ENCODE measurements around the gene AXDND1.

Gene AXDND1

DNA sequence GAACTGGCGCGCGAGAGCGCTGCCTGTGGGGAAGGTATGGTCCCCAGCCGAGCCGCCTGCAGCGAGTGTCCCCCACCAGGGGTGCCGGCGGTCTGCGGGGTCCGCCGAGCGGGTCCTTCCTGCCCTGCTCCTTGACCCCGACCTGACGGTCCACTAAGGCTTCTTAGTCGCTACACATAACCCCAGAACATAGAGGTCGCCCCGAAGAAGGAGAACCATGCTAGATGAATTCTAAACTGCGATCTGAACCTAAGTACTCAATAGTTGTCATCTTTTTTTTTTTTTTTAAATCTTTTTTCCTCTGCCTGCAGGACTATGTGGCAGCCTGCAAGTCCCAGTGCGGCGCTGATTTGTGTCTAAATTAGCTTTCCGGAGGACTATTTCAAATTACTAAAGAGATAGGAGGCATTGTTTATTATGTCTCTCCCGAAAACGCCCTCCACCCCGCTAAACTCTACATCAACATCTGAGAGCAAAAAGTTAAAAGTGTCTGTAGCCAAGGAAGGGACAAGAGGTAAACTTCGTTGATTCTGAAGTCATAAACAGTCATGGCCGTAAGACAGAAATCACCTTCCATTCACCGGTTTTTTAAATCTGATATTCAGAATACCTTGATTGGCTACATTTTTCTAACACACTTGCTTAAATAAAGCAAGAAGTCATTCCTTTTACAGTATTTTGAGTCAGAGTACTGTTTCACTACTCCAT lies 476 bp downstream of the AXDND1 start:
- H3K4me3 ChIP-seq (ENCODE audit: low read depth, low read length), result peak overlapping the region; percentile 81
- TF ChIP-seq, protein P1, sequence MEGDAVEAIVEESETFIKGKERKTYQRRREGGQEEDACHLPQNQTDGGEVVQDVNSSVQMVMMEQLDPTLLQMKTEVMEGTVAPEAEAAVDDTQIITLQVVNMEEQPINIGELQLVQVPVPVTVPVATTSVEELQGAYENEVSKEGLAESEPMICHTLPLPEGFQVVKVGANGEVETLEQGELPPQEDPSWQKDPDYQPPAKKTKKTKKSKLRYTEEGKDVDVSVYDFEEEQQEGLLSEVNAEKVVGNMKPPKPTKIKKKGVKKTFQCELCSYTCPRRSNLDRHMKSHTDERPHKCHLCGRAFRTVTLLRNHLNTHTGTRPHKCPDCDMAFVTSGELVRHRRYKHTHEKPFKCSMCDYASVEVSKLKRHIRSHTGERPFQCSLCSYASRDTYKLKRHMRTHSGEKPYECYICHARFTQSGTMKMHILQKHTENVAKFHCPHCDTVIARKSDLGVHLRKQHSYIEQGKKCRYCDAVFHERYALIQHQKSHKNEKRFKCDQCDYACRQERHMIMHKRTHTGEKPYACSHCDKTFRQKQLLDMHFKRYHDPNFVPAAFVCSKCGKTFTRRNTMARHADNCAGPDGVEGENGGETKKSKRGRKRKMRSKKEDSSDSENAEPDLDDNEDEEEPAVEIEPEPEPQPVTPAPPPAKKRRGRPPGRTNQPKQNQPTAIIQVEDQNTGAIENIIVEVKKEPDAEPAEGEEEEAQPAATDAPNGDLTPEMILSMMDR (IDR thresholded peaks at IDR 0.05; ENCODE audit: insufficient read depth, low read depth, low read length, missing control alignments), result no peak
- DNase-seq (ENCODE audit: low read depth), result no peak

DNA sequence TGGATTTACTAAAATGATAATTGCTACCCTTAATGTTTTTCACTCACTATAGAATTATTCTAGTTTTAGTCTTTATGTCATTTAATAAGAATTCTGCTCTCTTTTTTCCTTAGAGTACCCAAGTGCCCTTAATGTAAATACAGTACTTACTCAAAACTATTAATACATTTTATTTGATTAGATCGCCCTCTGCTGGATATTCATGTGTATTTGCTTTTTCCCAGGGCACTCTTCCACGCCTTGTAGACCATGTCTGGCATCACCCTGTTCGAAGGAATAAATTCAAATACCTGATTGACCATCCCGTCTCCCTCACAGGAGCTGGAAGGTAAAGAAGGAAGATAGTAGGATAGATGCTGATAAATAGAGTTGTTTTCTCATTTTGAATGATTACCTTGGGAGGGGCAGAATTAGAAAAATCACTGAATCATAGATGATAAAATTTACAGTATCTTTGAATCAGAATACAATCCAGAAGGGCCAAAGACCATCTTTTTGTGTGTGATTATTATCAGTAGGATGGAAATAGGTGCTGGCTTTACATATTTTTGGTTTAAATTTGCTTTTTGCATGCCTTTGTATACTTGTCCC lies 4.1 kb downstream of the AXDND1 start:
- H3K4me3 ChIP-seq (ENCODE audit: low read depth, low read length), result no peak overlapping the region
- peak; percentile 68 for DNase-seq (ENCODE audit: low read depth)
- TF ChIP-seq, protein P1 (IDR thresholded peaks at IDR 0.05; ENCODE audit: insufficient read depth, low read depth, low read length, missing control alignments), result peak; percentile 50

DNA sequence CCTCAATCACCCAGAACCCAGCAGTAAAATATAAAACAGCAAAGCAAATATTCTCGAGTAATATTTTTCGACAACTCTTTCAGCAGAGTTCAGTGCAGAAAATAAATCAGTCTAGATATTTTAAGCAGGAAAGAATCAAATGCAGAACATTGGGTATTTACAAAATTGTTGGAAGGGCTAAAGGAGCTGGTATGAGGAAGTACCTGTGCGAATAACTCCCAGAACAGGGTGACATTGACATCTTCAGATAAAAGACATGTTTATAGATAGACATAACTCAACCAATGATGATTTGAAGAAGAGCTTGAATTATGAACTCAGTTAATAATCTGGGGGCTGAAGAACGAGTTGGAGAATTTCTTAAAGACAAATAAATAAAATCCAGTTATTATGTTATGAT lies 6.4 kb downstream of the AXDND1 start:
- no peak overlapping the region for H3K4me3 ChIP-seq (ENCODE audit: low read depth, low read length)
- TF ChIP-seq, protein P1 (IDR thresholded peaks at IDR 0.05; ENCODE audit: insufficient read depth, low read depth, low read length, missing control alignments), result no peak
- DNase-seq (ENCODE audit: low read depth), result no peak

DNA sequence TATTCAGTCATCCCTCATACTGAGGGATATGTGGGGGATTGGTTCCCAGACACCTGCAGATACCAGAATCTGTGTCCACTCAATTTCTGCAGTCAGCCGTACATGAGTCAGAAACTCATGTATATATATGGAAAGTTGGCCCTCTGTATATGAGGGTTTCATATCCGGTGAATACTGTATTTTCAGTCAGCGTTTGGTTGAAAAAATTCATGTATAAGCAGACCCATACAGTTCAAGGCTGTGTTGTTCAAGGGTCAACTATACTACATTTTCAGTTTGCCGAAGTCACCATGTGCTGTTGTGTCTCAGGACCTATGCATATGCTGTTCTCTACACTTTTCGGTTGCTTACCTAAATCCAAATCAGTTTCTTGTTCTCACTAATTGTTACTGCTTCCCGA lies 10.5 kb downstream of the AXDND1 start:
- DNase-seq (ENCODE audit: low read depth), result peak; percentile 28
- no peak overlapping the region for H3K4me3 ChIP-seq (ENCODE audit: low read depth, low read length)
- TF ChIP-seq, protein P1 (IDR thresholded peaks at IDR 0.05; ENCODE audit: insufficient read depth, low read depth, low read length, missing control alignments), result no peak

DNA sequence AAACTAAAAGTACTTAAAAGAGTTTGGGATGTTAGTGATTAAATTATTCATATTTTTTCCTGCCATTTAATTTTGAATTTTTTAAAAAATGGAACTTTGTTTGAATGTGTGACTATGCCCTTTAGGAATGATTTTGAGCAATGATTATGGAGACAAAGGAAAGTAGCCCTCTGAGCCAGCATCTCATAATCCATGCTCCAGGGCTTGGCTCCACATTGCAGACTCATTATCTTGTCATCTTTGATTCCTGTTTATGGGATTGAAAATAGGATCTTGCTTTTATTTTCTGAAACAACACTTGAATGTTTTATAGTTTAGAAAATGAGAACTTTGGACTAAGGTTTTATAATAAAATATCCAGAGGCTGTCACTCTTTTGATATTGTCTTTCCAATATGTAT lies 14.5 kb downstream of the AXDND1 start:
- H3K4me3 ChIP-seq (ENCODE audit: low read depth, low read length), result no peak overlapping the region
- TF ChIP-seq, protein P1 (IDR thresholded peaks at IDR 0.05; ENCODE audit: insufficient read depth, low read depth, low read length, missing control alignments), result no peak
- no peak for DNase-seq (ENCODE audit: low read depth)

DNA sequence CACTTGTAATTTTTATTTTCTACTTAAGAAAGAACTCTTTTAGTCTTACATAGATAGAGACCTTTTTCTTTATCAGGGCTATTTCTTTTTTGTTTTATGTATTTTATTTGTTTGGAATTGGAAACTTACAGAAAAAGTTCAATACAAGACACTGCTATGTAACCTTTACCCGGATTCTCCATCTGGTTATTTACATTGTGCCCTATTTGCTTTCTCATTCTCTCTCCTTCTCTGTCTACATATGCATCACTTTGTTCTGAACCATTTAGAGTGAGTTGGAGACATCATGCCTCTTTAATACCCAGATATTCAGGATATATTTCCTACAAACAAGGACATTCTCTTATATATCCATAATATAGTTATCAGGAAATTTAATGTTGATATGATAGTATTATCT lies 18.3 kb downstream of the AXDND1 start:
- TF ChIP-seq, protein P1 (IDR thresholded peaks at IDR 0.05; ENCODE audit: insufficient read depth, low read depth, low read length, missing control alignments), result no peak
- no peak overlapping the region for H3K4me3 ChIP-seq (ENCODE audit: low read depth, low read length)
- DNase-seq (ENCODE audit: low read depth), result no peak

DNA sequence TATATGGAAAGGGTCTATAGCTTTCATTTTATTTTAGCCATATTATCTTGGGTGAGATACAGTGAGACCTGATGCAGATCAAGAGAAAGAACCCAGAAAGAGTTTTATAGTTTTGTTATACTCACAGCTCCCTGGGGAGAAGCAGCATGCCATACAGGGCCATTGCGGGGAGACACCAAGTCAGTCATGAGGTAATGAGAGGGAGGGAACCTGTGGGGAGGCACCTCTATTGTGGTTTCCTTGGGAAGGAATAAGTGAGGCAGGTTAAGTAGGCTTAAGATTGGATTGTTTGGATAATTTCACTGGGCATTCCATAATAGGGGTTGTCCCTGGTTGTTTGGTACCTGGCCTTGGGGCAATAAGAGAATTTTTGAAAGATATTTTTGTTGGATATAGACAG lies 19.7 kb downstream of the AXDND1 start:
- TF ChIP-seq, protein P1 (IDR thresholded peaks at IDR 0.05; ENCODE audit: insufficient read depth, low read depth, low read length, missing control alignments), result no peak
- H3K4me3 ChIP-seq (ENCODE audit: low read depth, low read length), result no peak overlapping the region
- DNase-seq (ENCODE audit: low read depth), result no peak
